Measurements from ENCODE around the gene ANTXRL. TPM values are rescaled to one million over a fixed set of nuclear protein-coding genes. Genes with fewer than 3 reads are reported as not detected.
"Not testable (repeated sequence)": the region's sequence is repeated elsewhere in the genome, so short reads cannot be mapped to it uniquely, and the experiment has no call there.

ANTXRL gene
- total and polyA plus RNA-seq, 10 of the 15 experiments (the other 5 are each of a cell fraction or from before 2014, with no cell fraction given): not detected

GRCh38 chr10:46294641-46295220, 7.9 kb downstream of the ANTXRL start (continued):
- TF ChIP-seq, protein P1, sequence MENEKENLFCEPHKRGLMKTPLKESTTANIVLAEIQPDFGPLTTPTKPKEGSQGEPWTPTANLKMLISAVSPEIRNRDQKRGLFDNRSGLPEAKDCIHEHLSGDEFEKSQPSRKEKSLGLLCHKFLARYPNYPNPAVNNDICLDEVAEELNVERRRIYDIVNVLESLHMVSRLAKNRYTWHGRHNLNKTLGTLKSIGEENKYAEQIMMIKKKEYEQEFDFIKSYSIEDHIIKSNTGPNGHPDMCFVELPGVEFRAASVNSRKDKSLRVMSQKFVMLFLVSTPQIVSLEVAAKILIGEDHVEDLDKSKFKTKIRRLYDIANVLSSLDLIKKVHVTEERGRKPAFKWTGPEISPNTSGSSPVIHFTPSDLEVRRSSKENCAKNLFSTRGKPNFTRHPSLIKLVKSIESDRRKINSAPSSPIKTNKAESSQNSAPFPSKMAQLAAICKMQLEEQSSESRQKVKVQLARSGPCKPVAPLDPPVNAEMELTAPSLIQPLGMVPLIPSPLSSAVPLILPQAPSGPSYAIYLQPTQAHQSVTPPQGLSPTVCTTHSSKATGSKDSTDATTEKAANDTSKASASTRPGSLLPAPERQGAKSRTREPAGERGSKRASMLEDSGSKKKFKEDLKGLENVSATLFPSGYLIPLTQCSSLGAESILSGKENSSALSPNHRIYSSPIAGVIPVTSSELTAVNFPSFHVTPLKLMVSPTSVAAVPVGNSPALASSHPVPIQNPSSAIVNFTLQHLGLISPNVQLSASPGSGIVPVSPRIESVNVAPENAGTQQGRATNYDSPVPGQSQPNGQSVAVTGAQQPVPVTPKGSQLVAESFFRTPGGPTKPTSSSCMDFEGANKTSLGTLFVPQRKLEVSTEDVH (IDR thresholded peaks at IDR 0.05; ENCODE audit: low read depth, partially characterized antibody): no peak
- TF ChIP-seq RFX5 (IDR thresholded peaks at IDR 0.05; ENCODE audit: low read depth, low read length) (no peak), NRF1 (conservative IDR thresholded peaks at IDR 0.05; ENCODE audit: low read depth, low read length) (no peak), ZBTB40 (IDR thresholded peaks at IDR 0.05; ENCODE audit: borderline replicate concordance) (no peak), MTA2 (IDR thresholded peaks at IDR 0.05; ENCODE audit: low read depth) (no peak), GABPA (IDR thresholded peaks at IDR 0.05; ENCODE audit: low read depth) (no peak), SREBF2 (IDR thresholded peaks at IDR 0.05; ENCODE audit: low read length) (no peak)
- TF ChIP-seq, protein P2, sequence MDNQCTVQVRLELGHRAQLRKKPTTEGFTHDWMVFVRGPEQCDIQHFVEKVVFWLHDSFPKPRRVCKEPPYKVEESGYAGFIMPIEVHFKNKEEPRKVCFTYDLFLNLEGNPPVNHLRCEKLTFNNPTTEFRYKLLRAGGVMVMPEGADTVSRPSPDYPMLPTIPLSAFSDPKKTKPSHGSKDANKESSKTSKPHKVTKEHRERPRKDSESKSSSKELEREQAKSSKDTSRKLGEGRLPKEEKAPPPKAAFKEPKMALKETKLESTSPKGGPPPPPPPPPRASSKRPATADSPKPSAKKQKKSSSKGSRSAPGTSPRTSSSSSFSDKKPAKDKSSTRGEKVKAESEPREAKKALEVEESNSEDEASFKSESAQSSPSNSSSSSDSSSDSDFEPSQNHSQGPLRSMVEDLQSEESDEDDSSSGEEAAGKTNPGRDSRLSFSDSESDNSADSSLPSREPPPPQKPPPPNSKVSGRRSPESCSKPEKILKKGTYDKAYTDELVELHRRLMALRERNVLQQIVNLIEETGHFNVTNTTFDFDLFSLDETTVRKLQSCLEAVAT (IDR thresholded peaks at IDR 0.05): no peak

DNA sequence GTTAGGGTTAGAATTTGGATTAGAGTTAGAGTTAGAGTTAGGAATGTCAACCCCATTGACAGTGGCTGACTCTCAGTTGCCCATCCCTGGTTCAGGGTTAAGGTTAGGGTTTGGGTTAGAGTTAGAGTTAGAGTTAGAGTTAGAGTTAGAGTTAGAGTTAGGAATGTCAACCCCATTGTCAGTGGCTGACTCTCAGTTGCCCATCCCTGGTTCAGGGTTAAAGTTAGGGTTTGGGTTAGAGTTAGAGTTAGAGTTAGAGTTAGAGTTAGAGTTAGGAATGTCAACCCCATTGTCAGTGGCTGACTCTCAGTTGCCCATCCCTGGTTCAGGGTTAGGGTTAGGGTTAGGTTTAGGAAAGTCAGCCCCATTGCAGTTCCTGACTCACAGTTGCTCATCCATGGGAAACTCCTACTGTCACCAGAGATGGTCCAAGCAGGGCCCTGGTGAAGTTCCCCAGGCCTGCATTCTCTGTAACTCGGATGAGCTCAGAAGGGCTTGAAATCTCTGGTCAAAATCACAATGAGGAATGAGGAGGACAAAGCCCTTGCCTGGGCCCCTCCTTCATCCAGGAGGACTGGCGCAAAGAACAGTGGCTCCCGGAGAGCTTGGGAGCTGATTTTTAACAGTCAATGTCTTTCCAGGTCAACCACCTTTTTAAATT, 8.7 kb downstream of the ANTXRL start:
- H3K4me2 ChIP-seq (ENCODE audit: control insufficient read depth, insufficient read depth); BruUV-seq (replicated peaks); H3K9ac ChIP-seq (ENCODE audit: control insufficient read depth, insufficient read depth, low read length); DNase-seq (ENCODE audit: low read depth, low spot score); H3K4me1 ChIP-seq (ENCODE audit: control insufficient read depth, insufficient read depth, low read length); H3K36me3 ChIP-seq (ENCODE audit: control insufficient read depth in 2 of 2, insufficient read depth in 2 of 2, low read length in 1 of 2); in situ Hi-C loops (cut with MboI); SMC1A ChIA-PET (ENCODE audit: uncharacterized antibody, unreplicated experiment); H2AFZ ChIP-seq (ENCODE audit: control insufficient read depth, low read depth, low read length); H3K27me3 ChIP-seq (replicated peaks in 1 of 2; ENCODE audit: control insufficient read depth in 2 of 2, insufficient read depth in 2 of 2, low read length in 1 of 2); H3K79me2 ChIP-seq (ENCODE audit: control insufficient read depth, insufficient read depth, low read length); H3K4me3 ChIP-seq; RAD21 ChIA-PET (ENCODE audit: unreplicated experiment); FAIRE-seq; H3K27ac ChIP-seq (ENCODE audit: control insufficient read depth, insufficient read depth); intact Hi-C loops (cut with micrococcal nuclease; ENCODE audit: unreplicated experiment); H4K20me1 ChIP-seq (ENCODE audit: control insufficient read depth, insufficient read depth); POLR2A ChIA-PET; ATAC-seq; CTCF ChIA-PET; H3K9me3 ChIP-seq (replicated peaks; ENCODE audit: control insufficient read depth, insufficient read depth, low read length): not testable (repeated sequence)
- WGBS (ENCODE audit: insufficient coverage, insufficient replicate concordance, low lambda C conversion rate, missing lambda C conversion rate): 16% methylated on average over 3 of the region's 3 CpGs
